ENCODE measurements around the gene SPRYD7. TPM values are rescaled to one million over a fixed set of nuclear protein-coding genes. Genes with fewer than 3 reads are reported as not detected.

SPRYD7 gene
- total RNA-seq, 1 donor from 2014 or later = 4.9 TPM

GRCh38 chr13:49939321-49939720 lies 3.2 kb upstream of the SPRYD7 start:
- DNase-seq (ENCODE audit: extremely low spot score, unreplicated experiment) = no peak
- H3K4me3 Mint-ChIP-seq (ENCODE audit: unreplicated experiment) = no peak overlapping the region
- H3K27ac Mint-ChIP-seq (ENCODE audit: unreplicated experiment) = no peak overlapping the region
- no peak for TF ChIP-seq CTCF (IDR thresholded peaks at IDR 0.05)
- H3K27me3 Mint-ChIP-seq (ENCODE audit: unreplicated experiment) = no peaks in the 10 kb centered on the region
- peaks cover 11% of the 10 kb centered on the region for H3K4me1 Mint-ChIP-seq (ENCODE audit: unreplicated experiment)
- no peaks in the 10 kb centered on the region for H3K36me3 Mint-ChIP-seq (ENCODE audit: unreplicated experiment)
- peaks cover under 1% of the 10 kb centered on the region for H3K9me3 Mint-ChIP-seq (ENCODE audit: unreplicated experiment)

- no peak for DNase-seq (ENCODE audit: extremely low spot score, unreplicated experiment)
- H3K36me3 Mint-ChIP-seq (ENCODE audit: unreplicated experiment) = no peaks in the 10 kb centered on the region
- peaks cover 13% of the 10 kb centered on the region for H3K4me1 Mint-ChIP-seq (ENCODE audit: unreplicated experiment)
- no peak for TF ChIP-seq CTCF (IDR thresholded peaks at IDR 0.05)
- no peak overlapping the region for H3K4me3 Mint-ChIP-seq (ENCODE audit: unreplicated experiment)
- no peaks in the 10 kb centered on the region for H3K27me3 Mint-ChIP-seq (ENCODE audit: unreplicated experiment)
- no peak overlapping the region for H3K27ac Mint-ChIP-seq (ENCODE audit: unreplicated experiment)
- no peaks in the 10 kb centered on the region for H3K9me3 Mint-ChIP-seq (ENCODE audit: unreplicated experiment)
Measured at GRCh38 chr13:49938921-49939320, 2.8 kb upstream of the SPRYD7 start.

GRCh38 chr13:49938314-49938713 lies 2.2 kb upstream of the SPRYD7 start:
- no peaks in the 10 kb centered on the region for H3K36me3 Mint-ChIP-seq (ENCODE audit: unreplicated experiment)
- H3K27me3 Mint-ChIP-seq (ENCODE audit: unreplicated experiment) = no peaks in the 10 kb centered on the region
- peaks cover 15% of the 10 kb centered on the region for H3K4me1 Mint-ChIP-seq (ENCODE audit: unreplicated experiment)
- DNase-seq (ENCODE audit: extremely low spot score, unreplicated experiment) = no peak
- H3K9me3 Mint-ChIP-seq (ENCODE audit: unreplicated experiment) = no peaks in the 10 kb centered on the region
- no peak overlapping the region for H3K27ac Mint-ChIP-seq (ENCODE audit: unreplicated experiment)
- no peak for TF ChIP-seq CTCF (IDR thresholded peaks at IDR 0.05)
- H3K4me3 Mint-ChIP-seq (ENCODE audit: unreplicated experiment) = no peak overlapping the region

- peak overlapping the region; percentile 85 for H3K4me3 Mint-ChIP-seq (ENCODE audit: unreplicated experiment)
- H3K36me3 Mint-ChIP-seq (ENCODE audit: unreplicated experiment) = no peaks in the 10 kb centered on the region
- no peaks in the 10 kb centered on the region for H3K9me3 Mint-ChIP-seq (ENCODE audit: unreplicated experiment)
- no peak for DNase-seq (ENCODE audit: extremely low spot score, unreplicated experiment)
- no peak overlapping the region for H3K27ac Mint-ChIP-seq (ENCODE audit: unreplicated experiment)
- H3K27me3 Mint-ChIP-seq (ENCODE audit: unreplicated experiment) = no peaks in the 10 kb centered on the region
- no peak for TF ChIP-seq CTCF (IDR thresholded peaks at IDR 0.05)
- H3K4me1 Mint-ChIP-seq (ENCODE audit: unreplicated experiment) = peaks cover 19% of the 10 kb centered on the region
Measured at GRCh38 chr13:49936968-49937273, 781 bp upstream of the SPRYD7 start.

GRCh38 chr13:49935171-49936074 lies 717 bp downstream of the SPRYD7 start:
- Mint-ChIP-seq H3K27me3 (ENCODE audit: unreplicated experiment) (no peaks in the 10 kb centered on the region), H3K27ac (ENCODE audit: unreplicated experiment) (peak overlapping the region; percentile 85), H3K4me3 (ENCODE audit: unreplicated experiment) (peak overlapping the region; percentile 85), H3K36me3 (ENCODE audit: unreplicated experiment) (no peaks in the 10 kb centered on the region), H3K9me3 (ENCODE audit: unreplicated experiment) (no peaks in the 10 kb centered on the region), H3K4me1 (ENCODE audit: unreplicated experiment) (peaks cover 19% of the 10 kb centered on the region)
- no peak for TF ChIP-seq CTCF (IDR thresholded peaks at IDR 0.05)
- DNase-seq (ENCODE audit: extremely low spot score, unreplicated experiment) = peak; percentile 84

All from osteocyte (in vitro differentiated cells).